DMS114 treated with DMSO at 0.1 percent for 48 hours (cell line): Measurements from ENCODE around the gene OSBPL6.
"Not testable (repeated sequence)": the region's sequence is repeated elsewhere in the genome, so short reads cannot be mapped to it uniquely, and the experiment has no call there.

Experiments used
- DNase-seq: peaks from one replicate; lab custom pipeline; 2025; ENCODE audit not compliant: unreplicated experiment; lab: John Stamatoyannopoulos, UW

Gene OSBPL6

DNA sequence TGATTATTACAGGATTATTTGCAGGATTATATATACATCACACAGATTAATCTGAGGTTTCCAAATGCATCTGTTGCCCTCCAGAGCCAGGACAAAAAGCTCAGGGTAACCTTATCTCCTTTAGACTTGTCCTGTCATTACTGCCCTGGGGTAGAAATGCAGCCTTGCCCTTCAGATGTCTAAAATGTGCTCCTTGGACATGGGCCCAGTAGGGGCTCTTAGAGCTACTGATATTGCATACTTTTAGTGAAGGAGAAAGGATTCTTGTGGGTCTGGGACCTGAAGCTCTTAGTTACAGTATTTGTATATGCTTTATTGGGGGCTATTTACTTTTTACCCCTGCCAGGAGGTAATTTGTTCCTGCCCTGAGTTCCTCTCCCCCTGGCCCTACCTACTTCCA lies 200.5 kb downstream of the OSBPL6 start:
- DNase-seq, result no peak

DNA sequence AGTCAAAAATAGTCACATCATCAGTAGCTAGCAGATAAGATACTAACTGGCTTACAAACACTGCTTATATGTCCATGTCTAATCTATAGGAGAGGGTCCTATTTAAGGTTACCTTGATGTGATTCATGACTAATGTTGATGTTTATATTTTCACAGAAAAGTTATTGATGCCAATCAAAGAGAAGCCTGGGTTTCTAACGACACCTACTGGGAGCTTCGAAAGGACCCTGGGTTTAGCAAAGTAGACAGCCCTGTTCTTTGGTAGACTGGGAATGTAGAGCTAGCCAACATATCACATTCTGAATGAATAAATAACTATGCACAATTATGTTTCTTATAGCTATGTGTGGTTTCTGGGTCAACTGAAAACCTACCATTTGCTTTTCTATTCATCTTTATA lies 201.0 kb downstream of the OSBPL6 start:
- no peak for DNase-seq

DNA sequence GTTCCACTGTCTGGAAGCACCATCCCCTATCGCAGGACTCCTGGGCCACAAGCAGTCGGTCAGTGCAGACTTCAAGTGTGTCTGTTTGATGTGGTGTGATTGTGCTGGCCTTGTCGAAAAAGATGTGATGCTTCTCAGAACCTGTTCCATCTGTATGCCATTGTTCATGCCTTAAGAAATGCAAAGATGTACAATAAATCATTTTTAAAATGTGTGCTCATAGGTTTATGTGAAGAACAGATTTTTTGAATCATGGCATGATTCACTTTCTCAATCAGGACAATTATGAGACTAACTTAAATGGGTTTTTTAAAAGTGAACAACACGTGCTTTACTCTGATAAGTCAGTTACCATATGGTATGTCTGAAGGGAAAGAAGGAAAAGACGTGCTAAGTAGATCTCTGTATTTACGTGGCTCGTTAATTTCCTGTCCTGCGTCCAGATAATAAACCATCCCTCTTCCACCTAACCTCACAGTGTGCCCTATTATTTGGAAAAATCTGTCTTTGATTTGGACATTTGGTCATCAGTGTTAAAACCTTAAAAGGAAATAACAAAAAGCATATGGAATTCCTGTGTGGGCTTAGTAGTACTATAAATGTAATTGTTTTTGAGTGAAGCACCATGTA lies 201.7 kb downstream of the OSBPL6 start:
- no peak for DNase-seq

DNA sequence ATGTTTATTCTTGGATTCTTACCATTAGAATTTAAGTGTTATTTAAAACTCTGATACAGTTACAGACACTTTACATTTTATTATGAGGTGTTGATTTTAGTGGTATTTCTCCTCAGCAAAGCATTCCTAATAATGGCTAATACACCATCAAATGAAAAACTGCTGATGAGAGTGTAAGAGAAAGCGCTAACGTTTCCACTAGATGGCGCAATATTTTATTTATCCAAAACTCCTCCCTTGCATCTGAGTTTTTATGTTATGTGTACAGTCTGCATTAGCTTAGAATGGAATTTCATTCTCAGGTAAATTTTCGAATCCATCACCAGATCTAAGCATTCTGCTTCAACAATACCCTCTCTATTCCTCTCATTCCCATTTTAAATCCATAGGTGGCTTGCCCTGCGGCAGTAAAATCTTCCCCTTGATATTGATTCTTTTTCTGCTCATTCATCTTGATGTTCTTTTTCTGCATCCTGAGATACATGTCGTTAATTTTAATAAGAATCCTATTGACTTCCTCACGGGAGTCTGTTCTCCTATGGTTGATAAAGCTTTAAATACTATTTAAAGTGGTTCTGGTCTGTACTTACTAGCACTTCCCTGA lies 202.8 kb downstream of the OSBPL6 start:
- peak; percentile 16 for DNase-seq

DNA sequence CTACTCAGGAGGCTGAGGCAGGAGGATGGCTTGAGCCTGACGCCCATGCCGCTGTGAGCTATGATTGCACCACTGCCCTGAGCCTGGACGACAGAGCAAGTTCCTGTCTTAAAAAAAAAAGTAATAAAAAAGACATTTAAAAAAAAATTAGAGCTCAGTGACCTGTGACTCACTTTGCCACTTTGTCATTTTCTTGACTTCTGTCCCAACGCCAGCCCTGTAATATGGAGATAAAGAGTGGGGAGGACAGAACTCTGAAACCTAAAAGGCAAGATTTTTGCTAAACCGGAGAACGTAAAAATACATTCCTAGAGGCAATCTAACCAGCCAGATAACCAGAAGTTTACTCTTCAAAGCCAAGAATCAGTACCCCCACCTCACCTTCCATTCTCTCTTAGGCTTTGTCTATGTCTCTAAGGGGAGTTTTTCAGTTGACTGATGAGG lies 207.7 kb downstream of the OSBPL6 start:
- DNase-seq, result no peak

DNA sequence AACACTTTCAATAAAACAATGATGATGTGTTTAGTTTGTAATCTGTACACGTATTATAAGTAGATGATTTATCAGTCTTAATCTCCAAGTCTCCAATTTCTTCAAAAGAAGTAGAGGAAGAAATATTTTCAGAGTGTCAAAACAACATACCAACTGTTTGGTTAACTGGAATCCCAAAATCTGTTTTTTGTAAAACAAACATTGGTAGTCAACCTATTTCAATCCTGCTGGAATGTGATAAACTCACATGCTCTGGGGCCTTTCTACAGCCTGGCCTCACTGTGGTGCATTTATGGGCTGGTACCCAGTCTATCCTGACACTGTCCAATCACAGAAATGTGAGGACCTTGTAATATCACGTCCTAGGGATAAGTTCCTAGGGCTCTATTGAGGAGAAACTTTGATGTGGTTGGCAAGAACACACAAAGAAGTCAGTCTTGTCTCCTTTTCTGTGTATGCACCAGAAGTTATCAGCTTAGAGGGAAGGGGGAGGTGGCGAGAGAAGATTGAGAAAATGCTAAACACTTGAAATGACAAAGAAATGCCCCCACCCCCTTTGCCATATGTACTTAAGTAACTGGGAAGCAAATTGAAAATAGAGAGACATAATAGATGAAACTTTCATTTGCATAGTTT lies 209.5 kb downstream of the OSBPL6 start:
- no peak for DNase-seq

DNA sequence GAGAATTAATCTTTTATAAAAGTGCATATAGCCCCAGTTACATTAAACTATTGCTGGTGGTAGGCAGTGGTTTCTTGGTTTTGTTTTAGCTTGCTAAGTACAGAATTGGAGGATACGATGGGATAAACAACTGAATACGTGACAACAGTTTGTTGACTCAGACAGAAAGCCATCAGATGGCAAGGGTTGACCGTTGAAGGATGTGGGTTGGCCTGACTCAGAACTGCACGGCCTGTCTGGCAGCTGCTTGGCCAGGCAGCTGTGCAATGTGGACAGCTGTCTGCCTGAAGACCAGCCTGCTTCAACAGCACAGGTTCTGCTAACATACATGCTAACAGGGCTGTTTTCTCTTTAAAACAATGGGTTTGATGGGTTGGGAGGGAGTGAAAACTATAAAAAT lies 210.1 kb downstream of the OSBPL6 start:
- DNase-seq, result no peak

DNA sequence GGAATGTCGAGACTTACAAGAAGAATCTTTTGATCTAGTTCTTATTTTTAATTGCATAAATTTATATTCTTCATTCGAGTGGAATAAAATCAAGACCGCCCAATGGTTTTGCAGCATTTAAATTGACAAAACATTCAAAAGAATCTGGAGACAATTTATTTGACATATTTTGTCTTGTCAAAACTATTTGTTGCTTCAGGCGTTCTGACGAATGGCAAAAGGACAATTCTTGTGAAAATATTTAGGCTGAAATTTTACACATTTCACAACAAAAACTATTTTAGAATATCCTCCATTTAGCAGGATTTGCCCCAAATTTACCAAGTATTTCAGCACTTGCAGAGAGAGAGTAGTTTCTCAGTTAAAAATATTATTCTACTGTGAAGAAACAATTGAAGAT lies 214.9 kb downstream of the OSBPL6 start:
- no peak for DNase-seq

DNA sequence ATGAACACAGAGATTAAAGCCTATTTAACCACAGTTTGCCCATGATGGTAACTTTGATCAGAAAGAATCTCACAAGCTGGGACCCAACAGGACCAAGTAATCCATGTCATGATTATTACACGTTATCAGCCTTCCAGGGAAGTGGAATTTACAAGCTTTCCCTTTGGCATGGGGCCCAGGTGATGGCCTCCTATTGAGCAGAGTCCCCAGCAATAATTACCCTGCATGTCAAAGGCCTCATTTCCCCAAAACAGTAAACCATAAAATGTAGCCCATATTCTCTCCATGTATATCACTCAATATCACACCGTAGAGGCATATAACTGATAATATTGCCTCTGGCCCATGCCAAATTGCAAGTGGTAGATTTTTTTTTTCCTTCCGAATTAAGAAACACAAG lies 217.7 kb downstream of the OSBPL6 start:
- no peak for DNase-seq

DNA sequence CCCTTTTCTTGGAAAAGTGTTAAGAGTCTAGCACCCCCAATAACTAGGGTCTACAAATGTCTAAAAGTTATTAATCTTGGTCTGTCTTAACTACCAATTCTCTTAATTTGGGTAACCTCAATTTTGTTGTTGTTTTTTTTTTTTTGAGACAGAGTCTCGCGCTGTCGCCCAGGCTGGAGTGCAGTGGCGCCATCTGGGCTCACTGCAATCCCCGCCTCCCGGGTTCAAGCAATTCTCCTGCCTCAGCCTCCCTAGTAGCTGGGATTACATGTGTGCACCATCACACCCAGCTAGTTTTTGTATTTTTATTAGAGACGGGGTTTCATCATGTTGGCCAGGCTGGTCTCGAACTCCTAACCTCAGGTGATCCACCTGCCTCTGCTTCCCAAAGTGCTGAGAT lies 218.1 kb downstream of the OSBPL6 start:
- not testable (repeated sequence) for DNase-seq

DNA sequence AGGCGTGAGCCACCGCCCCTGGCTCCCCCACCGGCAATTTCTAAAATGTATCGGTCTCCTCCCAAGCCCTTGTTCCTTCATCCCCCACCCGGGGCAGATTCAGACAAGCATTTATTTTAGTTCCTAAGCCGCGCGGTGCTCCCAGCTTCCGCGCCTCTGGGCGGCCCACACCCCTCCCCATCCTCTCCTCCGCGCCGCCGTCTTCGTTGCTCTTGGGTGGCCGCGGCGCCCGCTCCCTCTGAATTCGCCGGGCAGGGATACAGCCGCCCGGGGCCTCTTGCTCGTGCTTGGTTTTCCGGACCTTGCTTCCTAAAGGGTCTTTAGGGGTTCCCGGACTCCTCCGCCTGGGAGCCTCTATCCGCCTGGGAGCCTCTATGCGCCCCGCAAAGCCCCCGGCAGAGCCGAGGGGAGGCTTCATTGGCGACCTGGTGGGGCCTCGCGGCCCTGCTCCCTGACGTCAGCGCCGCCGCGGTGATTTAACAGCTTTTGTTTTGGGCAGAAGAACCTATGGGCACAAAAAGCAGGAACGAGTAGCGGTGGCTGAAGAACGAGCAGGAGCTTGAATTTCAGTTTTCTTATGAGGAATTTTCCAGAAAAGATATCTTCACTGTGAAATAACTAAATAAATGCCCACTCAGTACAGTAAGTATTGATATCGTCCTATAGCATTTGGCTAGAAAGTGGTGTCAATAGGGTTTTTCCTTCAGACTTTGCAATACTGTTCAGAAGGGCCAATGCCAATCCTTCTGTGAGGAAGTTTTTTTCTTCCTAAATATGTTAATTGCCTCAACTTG lies 219.4 kb downstream of the OSBPL6 start:
- DNase-seq, result peak; percentile 36

DNA sequence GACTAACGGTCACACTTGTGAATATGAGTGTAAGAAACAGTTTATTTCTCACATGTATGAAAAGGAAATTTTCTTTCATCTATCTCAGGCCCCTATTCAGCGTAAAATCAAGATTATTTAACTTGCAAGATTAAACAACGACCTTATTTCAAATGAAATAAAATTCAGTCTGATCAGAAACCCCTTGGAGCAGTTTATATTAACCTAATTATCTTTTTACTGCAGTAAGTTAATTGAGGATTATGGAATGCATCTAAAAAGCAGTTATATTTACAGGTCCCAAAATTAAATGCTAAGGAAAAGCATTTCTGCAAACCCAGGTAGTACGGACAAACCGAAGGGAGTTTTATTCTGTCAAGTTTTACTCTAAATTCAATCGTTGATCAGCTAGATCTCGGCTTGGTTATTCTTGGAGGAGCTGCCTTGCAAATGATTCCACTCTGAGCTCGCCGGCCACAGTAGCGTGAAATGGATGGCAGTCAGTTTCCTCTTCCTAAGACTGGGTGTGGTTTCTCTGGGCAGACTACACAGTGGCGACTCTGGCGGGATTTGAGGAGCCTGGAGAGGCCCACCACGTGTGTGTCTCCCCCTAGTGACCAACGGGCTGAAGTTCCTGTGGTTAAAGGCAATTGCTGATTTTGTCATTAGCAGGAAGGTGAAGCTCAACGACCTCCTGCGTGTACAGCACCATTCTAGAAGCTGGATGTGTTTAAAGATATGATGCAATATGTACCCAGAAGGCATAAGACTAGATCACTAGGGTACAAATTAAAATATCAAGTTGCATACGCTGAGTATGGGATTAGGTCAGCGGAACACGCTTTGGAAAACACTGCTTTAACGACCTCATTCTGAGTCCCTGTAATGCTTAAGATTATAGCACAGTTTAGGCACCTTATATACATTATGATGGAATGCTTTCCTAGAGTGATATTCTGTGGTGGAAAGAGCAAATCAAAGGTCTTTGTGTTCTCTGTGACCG lies 220.2 kb downstream of the OSBPL6 start:
- DNase-seq, result peak; percentile 81

DNA sequence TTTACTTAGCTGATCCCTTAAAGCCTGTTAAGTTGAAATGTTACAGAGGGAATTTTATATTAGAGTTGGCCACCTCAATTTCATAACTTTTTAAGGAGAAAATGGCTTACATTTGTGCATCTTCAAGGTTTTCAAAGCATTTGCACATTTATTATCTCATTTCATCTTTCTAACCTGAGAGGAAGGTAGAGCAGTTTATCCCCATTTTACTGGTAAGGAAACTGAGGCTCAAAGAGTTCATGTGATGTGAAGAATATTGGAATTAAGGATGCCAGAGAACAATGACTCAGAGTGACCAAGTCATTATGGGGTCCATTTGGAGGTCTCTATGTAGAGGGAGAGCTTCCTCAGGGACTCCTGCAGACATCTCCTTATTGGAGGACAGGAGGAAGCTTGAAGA lies 221.7 kb downstream of the OSBPL6 start:
- no peak for DNase-seq

DNA sequence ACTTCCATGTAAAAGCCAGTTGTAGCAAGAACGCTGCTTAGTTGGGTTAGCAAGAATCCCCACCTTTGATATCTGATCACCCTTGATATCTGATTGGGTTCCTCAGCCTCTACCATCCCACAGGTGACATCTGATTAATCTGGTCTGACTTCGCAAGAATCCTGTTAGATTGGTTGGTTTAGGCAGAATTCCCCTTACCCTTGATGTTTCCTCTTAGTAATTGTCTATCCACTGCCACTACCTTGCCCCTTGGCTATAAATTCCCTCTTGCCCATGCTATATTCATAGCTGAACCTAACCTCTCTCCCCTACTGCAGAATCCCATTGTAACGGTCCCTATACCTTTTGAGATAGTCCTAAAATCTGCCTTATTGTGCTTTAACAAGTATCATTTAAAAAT lies 223.6 kb downstream of the OSBPL6 start:
- DNase-seq, result no peak

DNA sequence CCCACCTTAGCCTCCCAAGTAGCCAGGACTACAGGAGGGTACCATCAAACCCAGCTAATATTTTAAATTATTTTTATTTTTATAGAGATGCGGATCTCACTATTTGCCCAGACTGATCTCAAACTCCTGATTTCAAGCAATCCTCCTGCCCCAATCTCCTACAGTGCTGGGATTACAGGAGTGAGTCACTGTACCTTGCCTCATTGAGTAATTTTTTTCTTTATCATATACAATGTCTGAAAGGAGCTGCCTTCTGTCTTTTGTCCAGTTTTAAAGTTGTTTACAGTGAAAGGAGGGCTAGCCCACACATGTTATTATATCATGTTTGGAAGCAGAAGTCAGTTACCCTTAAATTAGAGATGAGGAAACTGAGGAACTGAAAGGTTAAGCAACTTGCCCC lies 224.1 kb downstream of the OSBPL6 start:
- no peak for DNase-seq

DNA sequence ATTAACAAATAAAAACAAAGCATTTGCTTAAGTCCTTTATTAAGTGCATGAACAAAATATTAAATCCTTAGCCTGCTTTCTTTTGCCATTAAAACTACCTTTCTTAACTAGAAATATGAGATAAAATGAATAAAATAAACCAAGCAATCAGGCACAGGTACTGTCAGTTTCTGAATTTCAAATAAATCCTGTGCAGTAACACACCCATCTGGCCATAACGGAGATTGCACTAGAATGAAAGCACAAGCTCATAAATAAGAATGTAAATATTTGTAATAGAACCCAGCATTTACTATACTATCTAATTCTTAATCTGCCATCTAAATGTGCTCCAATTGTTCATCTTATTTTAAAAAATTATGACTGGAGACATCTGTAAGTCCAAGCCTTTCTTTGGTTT lies 224.8 kb downstream of the OSBPL6 start:
- no peak for DNase-seq

DNA sequence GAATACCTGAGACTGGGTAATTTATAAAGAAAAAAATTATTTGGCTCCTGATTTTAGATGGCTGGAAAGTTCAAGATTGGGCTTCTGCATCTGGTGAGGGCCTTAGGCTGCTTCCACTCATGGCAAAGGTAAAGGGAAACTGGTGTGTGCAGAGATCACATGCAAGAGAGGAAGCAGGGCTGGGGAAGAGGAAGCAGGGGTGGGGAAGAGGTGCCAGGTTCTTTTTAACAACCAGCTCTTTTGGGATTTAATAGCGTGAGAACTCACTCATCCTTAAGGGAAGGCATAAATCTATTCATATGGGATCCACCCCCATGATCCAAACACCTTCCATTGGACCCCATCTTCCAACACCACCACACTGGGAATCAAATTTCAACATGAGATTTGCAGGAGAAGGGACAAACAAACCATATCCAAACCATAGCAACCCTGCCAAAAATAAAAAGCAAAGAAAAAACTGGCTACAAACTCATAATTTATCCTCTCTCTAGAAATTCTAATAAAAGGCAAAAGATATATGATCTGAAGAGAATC lies 226.2 kb downstream of the OSBPL6 start:
- no peak for DNase-seq

DNA sequence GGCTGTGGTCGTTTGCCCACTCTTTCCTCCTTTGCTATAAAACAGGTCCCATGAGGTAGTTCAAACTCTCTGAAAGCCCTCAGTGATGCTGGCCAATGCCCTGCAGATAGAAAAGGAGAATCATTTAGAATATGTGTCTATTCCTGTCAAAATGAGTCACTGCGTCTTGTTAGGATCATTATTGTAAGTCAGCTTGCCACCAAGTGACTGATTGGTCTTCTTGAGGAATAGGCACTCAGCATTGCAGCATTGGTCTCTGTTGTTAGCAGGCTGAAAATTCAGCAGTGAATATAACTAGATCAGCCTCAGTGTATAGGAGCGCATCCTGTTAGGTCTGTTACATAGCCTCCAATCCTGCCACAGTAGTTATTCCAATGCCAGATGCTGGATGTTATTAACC lies 227.8 kb downstream of the OSBPL6 start:
- DNase-seq, result no peak

DNA sequence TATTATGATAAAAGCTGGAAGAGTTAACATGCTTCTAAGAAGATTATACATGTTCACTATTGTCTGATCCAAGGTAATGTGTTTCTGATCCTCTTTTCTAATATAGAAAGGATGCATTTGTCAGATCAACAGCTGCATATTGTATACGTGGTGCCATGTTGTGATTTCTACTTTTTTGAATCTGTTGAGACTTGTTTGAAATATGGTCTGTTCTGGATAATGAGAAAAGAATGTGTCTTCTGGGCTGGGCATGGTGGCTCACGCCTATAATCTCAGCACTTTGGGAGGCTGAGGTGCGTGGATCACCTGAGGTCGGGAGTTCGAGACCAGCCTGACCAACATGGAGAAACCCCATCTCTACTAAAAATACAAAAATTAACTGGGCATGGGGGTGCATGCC lies 229.4 kb downstream of the OSBPL6 start:
- DNase-seq, result not testable (repeated sequence)

DNA sequence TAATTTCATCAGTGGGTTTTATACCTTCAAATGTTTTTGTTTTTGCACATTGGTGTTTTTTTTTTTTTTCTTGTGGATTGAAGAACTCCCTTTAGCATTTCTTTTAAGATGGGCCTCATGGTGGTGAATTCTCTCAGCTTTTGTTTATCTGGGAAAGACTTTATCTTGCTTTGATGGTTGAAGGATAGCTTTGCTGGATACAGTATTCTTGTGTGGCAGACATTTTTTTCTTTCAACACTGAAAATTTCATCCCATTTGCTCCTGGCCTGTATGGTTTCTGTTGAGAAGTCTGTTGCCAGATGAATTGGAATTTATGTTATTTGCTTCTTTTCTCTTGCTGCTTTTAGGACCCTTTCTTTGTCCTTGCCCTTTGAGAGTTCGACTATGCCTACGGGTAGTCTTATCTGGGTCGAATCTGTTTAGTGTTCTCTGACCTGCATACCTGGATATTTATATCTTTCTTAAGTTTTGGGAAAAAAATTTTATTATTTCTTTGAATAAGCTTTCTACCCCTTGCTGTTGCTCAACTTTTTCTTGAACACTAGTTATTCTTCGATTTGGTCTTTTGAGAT lies 231.0 kb downstream of the OSBPL6 start:
- no peak for DNase-seq
